ENCODE results near the gene EIF5.

Gene EIF5

GRCh38 chr14:103314496-103315277, 19.4 kb upstream of the EIF5 start:
- DNase-seq (ENCODE audit: low read depth, low spot score), result no peak
- TF ChIP-seq CTCF (IDR thresholded peaks at IDR 0.05; ENCODE audit: low read depth, low read length), result no peak
- no peak overlapping the region for H3K4me3 ChIP-seq (ENCODE audit: low read depth, low read length)
- in situ Hi-C loops (cut with HindIII; ENCODE audit: low sequenced_read_pairs), result no loop called here

- in situ Hi-C loops (cut with HindIII; ENCODE audit: low sequenced_read_pairs), result no loop called here
- no peak overlapping the region for H3K4me3 ChIP-seq (ENCODE audit: low read depth, low read length)
- peak; percentile 22 for DNase-seq (ENCODE audit: low read depth, low spot score)
- no peak for TF ChIP-seq CTCF (IDR thresholded peaks at IDR 0.05; ENCODE audit: low read depth, low read length)
These were observed 18.6 kb upstream of the EIF5 start for GRCh38 chr14:103315351-103315911.

- no peak for DNase-seq (ENCODE audit: low read depth, low spot score)
- no peak for TF ChIP-seq CTCF (IDR thresholded peaks at IDR 0.05; ENCODE audit: low read depth, low read length)
- in situ Hi-C loops (cut with HindIII; ENCODE audit: low sequenced_read_pairs), result no loop called here
- H3K4me3 ChIP-seq (ENCODE audit: low read depth, low read length), result no peak overlapping the region
These were observed 18.1 kb upstream of the EIF5 start for GRCh38 chr14:103315941-103316340.

- no peak for TF ChIP-seq CTCF (IDR thresholded peaks at IDR 0.05; ENCODE audit: low read depth, low read length)
- no peak for DNase-seq (ENCODE audit: low read depth, low spot score)
- in situ Hi-C loops (cut with HindIII; ENCODE audit: low sequenced_read_pairs), result no loop called here
- no peak overlapping the region for H3K4me3 ChIP-seq (ENCODE audit: low read depth, low read length)
These were observed 17.3 kb upstream of the EIF5 start for GRCh38 chr14:103316721-103317121.

GRCh38 chr14:103317251-103317650, 16.8 kb upstream of the EIF5 start:
- in situ Hi-C loops (cut with HindIII; ENCODE audit: low sequenced_read_pairs), result no loop called here
- H3K4me3 ChIP-seq (ENCODE audit: low read depth, low read length), result no peak overlapping the region
- DNase-seq (ENCODE audit: low read depth, low spot score), result no peak
- TF ChIP-seq CTCF (IDR thresholded peaks at IDR 0.05; ENCODE audit: low read depth, low read length), result no peak

GRCh38 chr14:103317976-103318580, 16.0 kb upstream of the EIF5 start:
- in situ Hi-C loops (cut with HindIII; ENCODE audit: low sequenced_read_pairs), result no loop called here
- no peak for DNase-seq (ENCODE audit: low read depth, low spot score)
- no peak for TF ChIP-seq CTCF (IDR thresholded peaks at IDR 0.05; ENCODE audit: low read depth, low read length)
- H3K4me3 ChIP-seq (ENCODE audit: low read depth, low read length), result no peak overlapping the region

Data from astrocyte of the spinal cord (primary cell).